ENCODE results near the gene FBLN7.
"Not testable (repeated sequence)": the region's sequence is repeated elsewhere in the genome, so short reads cannot be mapped to it uniquely, and the experiment has no call there.

FBLN7 gene, protein sequence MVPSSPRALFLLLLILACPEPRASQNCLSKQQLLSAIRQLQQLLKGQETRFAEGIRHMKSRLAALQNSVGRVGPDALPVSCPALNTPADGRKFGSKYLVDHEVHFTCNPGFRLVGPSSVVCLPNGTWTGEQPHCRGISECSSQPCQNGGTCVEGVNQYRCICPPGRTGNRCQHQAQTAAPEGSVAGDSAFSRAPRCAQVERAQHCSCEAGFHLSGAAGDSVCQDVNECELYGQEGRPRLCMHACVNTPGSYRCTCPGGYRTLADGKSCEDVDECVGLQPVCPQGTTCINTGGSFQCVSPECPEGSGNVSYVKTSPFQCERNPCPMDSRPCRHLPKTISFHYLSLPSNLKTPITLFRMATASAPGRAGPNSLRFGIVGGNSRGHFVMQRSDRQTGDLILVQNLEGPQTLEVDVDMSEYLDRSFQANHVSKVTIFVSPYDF

DNA sequence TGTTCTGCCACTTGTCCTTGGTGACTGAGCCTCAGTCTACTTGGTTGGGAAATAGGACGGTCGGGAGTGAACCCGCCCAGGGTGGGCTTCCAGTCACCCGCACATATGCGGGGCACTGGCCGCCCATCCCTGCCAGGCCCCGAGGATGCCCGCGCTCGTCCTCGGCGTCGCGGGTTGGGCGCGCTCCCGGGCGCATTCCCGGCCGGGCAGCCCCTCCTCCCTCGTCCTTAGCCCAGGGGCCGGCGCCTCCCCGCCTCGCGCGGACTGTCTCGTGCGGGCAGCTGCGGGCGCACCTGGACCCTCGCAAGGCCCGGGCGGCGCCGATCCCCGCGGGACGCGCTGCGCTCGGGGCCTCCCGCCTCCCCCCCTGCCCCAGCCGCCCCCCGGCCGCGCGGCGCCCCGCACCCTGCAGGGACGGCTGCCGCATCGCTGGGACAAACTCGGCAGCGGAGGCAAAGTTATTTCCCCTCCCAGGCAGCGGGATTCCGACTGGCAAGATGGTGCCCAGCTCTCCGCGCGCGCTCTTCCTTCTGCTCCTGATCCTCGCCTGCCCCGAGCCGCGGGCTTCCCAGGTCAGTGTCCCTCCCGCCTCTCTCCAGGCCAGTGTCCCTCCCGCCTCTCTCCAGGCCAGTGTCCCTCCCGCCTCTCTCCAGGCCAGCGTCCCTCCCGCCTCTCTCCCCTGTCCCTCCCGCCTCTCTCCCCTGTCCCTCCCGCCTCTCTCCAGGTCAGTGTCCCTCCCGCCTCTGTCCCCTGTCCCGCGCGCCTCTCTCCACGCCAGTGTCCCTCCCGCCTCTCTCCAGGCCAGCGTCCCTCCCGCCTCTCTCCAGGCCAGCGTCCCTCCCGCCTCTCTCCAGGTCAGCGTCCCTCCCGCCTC is at the start of gene FBLN7:
Gene FBLN7 (plus strand): TSS at position 227 of the 874 bp plus-strand sequence. CDS start 271 bp downstream, at position 498.
- DNase-seq (ENCODE audit: low read depth): no peak

DNA sequence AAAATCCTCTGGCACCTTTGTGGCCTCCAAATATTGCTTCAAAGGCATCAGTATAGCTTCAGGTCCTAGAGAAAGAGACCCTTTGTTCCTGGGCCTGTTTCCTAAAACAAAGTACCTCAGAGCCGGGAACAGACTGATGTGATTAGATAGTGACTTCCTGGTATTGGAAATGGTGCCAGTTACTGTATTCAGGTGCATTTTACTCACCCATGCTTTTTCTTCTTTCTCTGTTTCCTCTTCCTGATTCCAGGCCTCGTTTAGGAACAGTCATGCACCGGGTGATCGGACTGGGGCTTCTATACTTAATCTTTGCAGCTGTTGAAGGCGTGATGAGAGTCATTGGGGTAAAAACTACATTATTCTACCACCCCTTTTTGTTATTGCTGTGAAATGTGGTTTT is 48.8 kb upstream of the FBLN7 start:
- no peak for DNase-seq (ENCODE audit: low read depth)

DNA sequence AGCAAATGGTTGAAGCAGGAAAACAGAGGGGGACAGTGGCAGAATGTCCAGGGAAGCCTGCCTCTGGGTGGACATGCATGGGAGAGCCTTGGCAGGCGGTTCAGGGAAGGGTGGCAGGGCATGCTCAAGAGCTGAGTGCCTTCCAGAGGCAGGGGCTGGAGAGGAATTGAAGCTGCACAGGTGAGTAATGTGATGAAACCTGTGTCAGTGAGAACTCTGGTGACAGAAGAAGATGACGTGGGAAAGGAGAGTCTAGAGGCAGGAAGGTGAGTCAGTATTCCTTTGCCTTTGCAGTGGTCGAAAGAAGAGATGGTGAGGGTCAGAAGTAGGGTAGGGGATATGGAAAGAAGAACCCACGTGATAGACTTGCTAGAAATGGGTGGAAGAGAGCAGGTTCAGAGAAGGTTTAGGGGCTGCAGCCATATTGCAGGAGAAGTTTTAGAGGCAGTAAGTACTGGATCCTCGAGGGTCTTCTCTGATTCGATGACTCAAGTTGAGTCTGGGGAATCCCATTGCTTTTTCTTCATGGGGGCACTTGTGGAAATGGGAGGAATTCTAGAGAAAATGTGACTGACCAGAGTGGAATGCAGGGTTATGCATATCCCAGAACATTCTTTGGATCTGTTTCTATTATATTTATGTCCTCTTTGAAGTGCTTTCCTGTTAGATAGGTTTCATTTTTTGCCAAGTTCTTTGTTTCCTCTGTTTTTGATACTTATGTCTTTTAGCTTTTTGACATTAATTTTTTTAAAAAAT is 45.7 kb upstream of the FBLN7 start:
- no peak for DNase-seq (ENCODE audit: low read depth)

DNA sequence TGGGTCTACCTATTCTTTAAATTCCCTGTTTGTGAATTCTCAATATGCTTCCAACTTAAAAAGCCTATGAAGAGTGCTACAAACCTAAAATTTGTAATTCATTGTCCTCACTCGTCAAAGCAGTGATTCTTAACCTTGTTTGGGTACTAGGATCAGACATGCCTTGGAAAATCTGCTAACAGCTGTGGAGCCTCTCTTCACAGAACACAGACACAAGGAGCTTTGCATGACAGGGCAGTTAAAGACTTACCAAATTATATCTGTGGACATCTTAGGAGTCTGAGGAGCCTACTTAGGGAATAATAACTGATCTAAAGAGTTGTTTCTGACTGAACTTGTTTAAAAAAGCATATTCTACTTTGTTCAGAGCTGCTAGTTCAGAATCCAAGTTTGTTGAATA is 45.0 kb upstream of the FBLN7 start:
- no peak for DNase-seq (ENCODE audit: low read depth)

DNA sequence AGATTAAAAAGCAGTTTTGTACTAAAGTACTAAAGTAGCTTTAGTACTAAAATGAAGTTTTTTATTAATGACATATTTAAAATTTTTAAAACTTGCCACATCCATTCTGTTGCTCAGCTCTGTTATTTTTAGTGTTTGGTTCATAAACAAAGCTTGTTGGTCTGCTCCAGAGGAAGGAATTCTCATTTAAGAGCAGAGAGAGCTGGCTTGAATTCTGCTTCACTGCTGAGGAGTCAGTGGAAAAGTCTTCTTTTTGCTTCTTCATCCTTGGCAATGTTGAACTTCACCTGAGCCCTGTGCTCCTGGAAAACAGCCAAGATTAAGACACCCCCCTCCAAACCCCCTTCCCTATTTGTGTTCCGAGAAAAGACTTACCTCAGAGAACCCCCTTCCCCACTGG is 42.5 kb upstream of the FBLN7 start:
- no peak for DNase-seq (ENCODE audit: low read depth)

DNA sequence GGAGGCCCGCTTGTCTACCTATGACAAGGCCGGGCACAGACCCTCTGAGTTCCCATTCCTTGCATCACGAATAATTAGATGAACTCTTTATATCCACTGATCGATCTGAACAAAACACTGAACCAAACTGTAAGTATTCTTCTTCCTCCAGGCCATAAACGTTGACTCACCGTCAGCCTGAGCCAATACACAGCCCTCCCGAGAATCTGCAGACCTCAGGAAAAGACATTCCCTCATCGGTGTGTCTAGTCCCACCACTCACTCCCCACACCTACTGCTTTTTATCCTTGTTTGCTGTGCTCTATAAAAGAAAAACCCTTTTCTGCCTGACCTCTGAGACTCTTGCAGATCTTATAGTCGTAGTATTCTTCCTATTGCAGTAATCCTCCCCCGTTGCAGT is 42.1 kb upstream of the FBLN7 start:
- no peak for DNase-seq (ENCODE audit: low read depth)

DNA sequence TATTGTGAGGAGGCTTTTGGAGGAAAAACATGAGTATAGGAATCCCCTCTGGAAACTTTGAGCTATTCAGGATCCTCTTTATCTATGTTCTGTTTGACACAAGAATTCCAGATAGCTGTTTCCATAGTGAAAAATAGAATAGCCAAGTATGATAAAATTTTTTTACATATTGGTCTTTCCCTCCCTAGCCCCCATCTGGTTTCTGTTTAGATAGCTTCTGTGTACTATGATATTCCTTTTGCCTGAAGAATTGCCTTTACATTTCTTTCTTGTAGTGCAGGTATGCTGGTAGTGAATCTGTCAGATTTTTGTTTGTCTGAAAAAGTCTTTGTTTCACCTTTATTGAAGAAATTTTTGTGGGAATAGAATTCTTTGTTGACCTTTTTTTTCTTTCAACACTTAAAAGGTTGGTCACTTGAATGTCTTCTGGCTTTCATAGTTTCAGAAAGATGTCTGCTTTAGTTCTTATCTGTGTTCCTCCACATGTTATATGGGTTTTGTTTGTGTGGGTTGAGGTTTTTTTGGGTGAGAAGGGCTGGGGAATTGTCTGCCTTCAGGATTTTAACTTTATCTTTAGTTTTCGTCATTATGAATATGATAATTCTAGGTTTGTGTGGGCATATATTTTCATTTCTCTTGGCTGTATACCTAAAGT is 29.9 kb upstream of the FBLN7 start:
- no peak for DNase-seq (ENCODE audit: low read depth)

DNA sequence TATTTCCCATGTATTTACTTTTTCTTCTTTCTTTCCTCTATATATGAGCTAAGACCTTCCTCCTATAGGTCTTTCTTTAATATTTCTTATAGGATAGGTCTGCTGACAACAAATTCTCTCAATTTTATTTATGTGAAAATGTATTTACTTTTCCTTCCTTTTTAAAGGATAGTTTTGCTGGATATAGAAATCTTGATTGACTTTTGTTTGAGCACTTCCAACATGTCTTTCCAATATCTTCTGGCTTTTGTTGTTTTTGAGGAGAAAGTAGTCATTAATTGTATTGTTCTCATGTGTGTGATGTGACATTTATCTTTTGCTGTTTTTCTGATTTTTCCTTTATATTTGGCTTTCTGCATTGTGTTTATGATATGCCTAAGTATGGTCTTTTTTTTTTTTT is 28.9 kb upstream of the FBLN7 start:
- no peak for DNase-seq (ENCODE audit: low read depth)

DNA sequence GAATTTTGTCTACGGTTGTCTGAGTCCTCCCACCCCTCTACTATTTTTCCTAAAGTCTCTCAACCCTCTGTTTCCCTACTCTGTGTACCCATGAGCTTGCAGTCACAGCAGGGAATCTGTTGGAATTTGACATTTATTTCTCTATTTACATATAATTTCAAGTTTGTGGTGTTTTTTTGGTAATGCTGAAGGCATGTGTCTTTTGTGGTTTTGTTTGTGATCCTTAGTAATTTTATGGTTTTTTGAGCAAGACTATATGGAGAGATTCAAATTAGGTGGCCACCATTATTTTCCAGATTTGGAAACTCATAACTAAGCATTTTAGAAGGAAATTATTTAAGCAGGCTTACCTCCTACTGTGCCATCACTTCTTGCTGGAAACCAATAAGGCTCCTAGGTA is 27.2 kb upstream of the FBLN7 start:
- no peak for DNase-seq (ENCODE audit: low read depth)

DNA sequence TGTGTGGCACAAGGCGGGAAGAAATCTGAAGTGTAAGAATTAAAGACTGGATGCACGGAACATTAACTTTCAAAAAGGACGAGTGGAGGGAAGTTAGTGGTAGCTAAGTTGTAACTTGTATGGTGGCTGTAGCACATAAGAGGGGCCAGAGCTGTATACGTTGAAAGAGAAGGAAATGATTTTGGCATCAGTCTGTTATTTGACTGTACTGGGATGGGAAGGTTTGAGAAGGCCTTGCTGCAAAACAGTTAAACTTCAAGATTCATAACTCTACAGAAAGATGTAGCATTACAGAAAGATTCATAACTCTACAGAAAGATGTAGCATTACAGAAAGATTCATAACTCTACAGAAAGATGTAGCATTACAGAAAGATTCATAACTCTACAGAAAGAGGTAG is 24.8 kb upstream of the FBLN7 start:
- DNase-seq (ENCODE audit: low read depth): not testable (repeated sequence)

DNA sequence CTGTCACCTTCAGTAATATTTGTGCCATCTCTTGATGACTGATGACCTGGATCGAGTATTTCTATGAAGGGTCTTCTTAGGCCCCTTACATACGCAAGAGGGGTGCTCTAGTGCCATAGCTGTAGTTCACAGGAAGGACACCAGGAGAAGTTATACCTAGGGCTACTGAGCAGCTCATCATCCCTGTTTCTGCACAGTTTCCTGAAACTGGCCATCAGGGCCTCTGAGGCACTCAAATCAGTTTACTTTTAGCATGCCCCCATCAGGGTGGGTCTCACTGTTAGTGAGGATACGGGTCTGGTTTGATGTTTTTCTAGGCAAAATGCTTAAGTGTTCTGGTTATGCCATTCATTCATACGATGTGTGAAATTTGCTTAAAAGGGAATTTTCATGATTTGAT is 20.0 kb upstream of the FBLN7 start:
- no peak for DNase-seq (ENCODE audit: low read depth)

DNA sequence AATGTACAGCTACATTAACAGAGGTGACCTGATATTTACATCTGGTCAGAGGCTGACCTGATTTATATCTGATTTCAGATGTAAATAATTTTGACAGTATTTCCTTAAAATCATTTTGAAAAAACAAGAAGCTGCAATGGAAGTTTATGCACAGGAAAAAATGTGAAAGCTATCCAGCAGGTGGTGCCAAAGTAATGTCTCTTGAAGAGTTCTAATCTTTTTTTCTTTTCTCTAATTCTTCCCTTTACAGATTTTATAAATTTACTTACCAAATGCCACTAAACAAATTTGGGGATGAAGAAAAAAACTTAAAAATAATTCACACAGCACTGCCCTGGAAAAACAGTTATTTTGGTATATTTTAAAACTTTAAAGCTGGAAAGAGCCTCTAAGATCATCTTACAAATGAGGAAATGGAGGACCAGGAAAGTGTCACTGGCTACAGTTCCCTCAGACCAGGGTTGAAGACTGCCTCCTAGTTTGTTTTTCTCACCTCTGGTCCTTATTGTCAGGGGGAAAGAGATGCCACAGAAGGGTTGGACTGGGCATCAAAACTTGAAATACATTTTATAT is 16.4 kb upstream of the FBLN7 start:
- no peak for DNase-seq (ENCODE audit: low read depth)

DNA sequence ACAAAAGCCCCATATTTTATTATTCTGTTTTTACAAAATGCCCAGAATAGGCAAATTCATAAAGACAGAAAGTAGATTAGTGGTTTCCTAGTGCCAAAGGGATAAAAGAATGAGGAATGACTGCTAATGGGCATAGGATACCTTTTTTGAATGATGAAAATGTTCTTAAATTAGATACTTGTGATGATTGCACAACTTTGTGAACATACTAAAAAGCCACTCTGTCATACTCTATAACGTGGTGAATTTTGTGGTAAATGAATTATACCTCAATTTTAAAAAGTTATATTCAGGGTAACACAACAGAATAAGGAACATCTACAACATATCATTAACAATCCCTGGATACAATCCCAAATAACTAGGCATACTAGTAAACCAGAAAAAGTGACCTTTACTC is 9.1 kb upstream of the FBLN7 start:
- no peak for DNase-seq (ENCODE audit: low read depth)

DNA sequence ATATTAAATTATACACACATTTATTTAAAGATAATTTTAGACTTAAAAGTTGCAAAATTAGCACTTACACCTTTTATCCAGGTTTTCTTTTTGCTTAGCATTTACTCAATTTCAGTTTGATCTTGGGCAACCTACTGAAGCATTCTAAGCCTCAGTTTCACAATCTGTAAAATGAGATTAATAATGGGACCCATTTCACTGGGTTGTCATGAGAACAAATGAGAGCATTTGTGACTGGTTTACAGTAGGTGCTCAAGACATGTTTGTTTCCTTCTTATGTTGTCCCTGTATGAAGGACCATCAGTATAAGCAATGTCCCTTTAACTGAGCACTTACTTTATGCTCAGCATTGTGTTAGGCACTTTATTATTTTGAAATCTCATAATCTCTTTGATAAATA is 4.8 kb upstream of the FBLN7 start:
- DNase-seq (ENCODE audit: low read depth): no peak

DNA sequence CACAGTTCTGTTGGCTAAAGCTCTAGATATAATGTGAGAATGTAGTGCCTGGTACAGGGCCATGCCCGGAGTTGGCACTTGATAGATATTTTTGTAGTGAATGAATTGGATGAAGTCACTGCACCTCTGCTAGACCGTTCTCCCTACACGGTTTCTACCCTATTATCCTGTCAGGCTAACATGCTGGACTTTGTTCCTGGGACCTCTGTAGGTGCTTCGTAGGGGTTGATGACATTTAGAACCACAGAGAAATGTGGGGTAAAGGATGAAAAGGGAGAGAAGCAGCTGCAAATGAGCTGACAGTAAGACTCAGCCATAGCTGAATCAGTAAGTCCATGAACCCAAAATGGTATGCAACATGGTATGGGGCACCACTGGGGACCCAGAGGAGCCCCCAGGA is 4.1 kb upstream of the FBLN7 start:
- DNase-seq (ENCODE audit: low read depth): no peak

DNA sequence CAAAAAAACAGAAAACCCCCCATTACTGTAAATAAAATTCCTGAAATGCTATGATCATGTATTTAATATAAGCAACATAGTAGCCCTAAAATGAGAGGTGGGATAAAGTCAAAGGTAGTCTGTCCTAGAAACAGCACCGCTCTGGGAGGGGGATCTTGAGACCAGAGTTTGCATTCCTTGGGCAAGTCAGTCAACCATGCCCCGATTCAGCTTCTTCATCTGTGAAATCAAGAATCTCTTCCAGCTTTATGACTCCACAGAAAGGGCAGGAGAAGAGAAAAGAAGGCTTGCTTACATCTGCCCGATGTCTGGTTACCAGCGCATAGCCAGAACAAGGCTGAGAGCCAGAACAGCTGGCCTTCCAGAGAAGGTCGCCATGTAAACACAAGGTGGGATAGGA is 2.1 kb upstream of the FBLN7 start:
- no peak for DNase-seq (ENCODE audit: low read depth)

DNA sequence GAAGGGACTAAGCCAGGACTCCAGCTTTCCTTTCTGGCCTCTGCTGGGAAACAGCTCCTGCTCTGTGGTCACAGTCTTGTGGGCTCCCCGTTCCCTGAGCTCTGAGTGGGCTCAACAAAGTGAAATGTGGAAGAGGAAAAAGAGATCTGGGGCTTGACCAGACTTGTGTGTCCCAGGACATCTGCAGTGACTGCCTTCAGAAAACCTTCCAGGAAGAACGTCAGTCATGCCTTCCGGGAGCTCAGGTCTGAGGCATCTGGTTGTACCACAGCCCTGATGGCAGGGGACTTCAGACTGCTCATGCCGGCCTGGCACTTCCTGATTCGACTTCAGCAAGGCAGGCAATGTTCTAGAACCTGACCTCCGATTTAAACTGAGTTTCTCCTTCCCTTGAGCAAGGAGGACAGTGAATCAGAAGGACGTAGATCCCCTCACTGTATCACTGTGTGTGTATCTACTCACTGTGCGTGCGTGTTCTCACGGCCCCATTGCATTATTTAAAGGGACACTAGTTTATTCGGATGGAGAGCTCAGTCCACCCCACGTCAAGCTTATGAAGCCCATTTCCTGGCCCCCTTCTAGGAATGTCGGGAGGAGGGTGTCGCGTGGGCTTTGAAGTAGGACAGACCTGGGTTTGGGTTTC is 548 bp upstream of the FBLN7 start:
- no peak for DNase-seq (ENCODE audit: low read depth)

DNA sequence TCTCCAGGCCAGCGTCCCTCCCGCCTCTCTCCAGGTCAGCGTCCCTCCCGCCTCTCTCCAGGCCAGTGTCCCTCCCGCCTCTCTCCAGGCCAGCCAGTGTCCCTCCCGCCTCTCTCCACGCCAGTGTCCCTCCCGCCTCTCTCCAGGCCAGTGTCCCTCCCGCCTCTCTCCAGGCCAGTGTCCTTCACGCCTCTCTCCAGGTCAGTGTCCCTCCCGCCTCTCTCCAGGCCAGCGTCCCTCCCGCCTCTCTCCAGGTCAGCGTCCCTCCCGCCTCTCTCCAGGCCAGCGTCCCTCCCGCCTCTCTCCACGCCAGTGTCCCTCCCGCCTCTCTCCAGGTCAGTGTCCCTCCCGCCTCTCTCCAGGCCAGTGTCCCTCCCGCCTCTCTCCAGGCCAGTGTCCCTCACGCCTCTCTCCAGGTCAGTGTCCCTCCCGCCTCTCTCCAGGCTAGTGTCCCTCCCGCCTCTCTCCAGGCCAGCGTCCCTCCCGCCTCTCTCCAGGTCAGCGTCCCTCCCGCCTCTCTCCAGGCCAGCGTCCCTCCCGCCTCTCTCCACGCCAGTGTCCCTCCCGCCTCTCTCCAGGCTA is 939 bp downstream of the FBLN7 start:
- DNase-seq (ENCODE audit: low read depth): not testable (repeated sequence)

DNA sequence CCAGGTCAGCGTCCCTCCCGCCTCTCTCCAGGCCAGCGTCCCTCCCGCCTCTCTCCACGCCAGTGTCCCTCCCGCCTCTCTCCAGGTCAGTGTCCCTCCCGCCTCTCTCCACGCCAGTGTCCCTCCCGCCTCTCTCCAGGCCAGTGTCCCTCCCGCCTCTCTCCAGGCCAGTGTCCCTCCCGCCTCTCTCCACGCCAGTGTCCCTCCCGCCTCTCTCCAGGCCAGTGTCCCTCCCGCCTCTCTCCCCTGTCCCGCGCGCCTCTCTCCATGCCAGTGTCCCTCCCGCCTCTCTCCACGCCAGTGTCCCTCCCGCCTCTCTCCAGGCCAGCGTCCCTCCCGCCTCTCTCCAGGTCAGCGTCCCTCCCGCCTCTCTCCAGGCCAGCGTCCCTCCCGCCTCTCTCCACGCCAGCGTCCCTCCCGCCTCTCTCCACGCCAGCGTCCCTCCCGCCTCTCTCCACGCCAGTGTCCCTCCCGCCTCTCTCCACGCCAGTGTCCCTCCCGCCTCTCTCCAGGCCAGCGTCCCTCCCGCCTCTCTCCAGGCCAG is 1.5 kb downstream of the FBLN7 start:
- DNase-seq (ENCODE audit: low read depth): not testable (repeated sequence)

DNA sequence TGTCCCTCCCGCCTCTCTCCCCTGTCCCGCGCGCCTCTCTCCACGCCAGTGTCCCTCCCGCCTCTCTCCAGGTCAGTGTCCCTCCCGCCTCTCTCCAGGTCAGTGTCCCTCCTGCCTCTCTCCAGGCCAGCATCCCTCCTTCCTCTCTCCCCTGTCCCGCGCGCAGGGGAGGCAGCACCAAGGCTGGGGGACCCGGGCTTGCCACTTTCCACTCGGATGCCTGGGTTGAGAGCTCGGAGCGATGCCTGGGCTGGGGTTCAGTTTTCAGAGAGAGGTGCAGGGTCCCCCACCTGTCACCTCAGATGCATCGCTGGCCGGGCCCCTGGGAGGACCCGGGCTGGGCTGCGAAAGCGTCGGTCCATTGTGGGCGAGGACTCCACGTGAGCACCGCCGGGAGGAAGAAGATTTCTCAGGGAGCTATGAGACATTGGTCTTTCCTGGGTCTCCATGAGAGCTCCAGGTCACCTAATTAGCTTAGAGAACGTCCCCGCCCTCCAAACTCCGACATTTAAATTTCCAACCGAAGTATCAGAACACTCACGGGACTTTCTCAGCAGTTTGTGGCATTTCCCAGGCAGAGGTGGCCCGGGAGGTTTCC is 2.1 kb downstream of the FBLN7 start:
- no peak for DNase-seq (ENCODE audit: low read depth)
